Suprapubic skin (tissue), 4 donors: Measurements from ENCODE around the gene TMEM101. TPM values are rescaled to one million over a fixed set of nuclear protein-coding genes. Genes with fewer than 3 reads are reported as not detected.
A peak's percentile ranks its signal among the peaks of the same experiment; 100 is the strongest.
"Not testable (repeated sequence)": the region's sequence is repeated elsewhere in the genome, so short reads cannot be mapped to it uniquely, and the experiment has no call there.

Experiments used
- DNase-seq, 2 donors: peaks; one replicate each; pipeline ENCODE4 v3.0.0-alpha.2; 2019; ENCODE audit warnings: low spot score in 2 of 2
- H3K27ac ChIP-seq: fragments of 200-600 bp; sonication (generic); one replicate; pipeline ENCODE4 v1.5.1; 2019
- H3K27me3 ChIP-seq: fragments of 200-600 bp; sonication (generic); one replicate; pipeline ENCODE4 v1.5.1; 2019
- H3K36me3 ChIP-seq: fragments of 200-600 bp; sonication (generic); one replicate; pipeline ENCODE4 v1.5.1; 2019
- H3K4me1 ChIP-seq: fragments of 200-600 bp; sonication (generic); one replicate; pipeline ENCODE4 v1.5.1; 2019
- H3K4me3 ChIP-seq: fragments of 200-600 bp; sonication (generic); one replicate; pipeline ENCODE4 v1.5.1; 2019; ENCODE audit warnings: mild to moderate bottlenecking
- H3K9me3 ChIP-seq: fragments of 200-600 bp; sonication (generic); one replicate; pipeline ENCODE4 v1.5.1; 2019
- CTCF ChIP-seq, 2 donors: fragments of 200-600 bp in 1 of 2; fragments of 450-650 bp in 1 of 2; sonication (generic) in 1 of 2; IDR thresholded peaks; one replicate each; pipeline ENCODE4 v1.5.1; 2016 to 2019; ENCODE audit warnings: antibody characterized with exemption in 2 of 2, mild to moderate bottlenecking in 1 of 2, moderate library complexity in 1 of 2
- EP300 ChIP-seq: sonication (generic); formaldehyde crosslinking; IDR thresholded peaks from one replicate; pipeline ENCODE4 v1.6.1; 2017; ENCODE audit warnings: antibody characterized with exemption
- POLR2A ChIP-seq, 2 donors: fragments of 450-650 bp; IDR thresholded peaks; one replicate each; pipeline ENCODE4 v1.6.1; 2017; ENCODE audit warnings: antibody characterized with exemption in 2 of 2, mild to moderate bottlenecking in 2 of 2, moderate library complexity in 2 of 2
- POLR2AphosphoS5 ChIP-seq, 3 donors: sonication (generic); formaldehyde crosslinking; IDR thresholded peaks; one replicate each; pipeline ENCODE4 v1.6.1; 2017; ENCODE audit warnings: antibody characterized with exemption in 3 of 3
- WGBS: methylation state at CpG from one replicate; pipeline ENCODE4 v1.1.5; 2018; 5-methylcytosine and 5-hydroxymethylcytosine counted together
- total RNA-seq, 4 donors: library from RNA; depleted of rRNA; stranded (reverse); fragments of >200 nt; gene quantifications; one replicate each; pipeline ENCODE4 v1.1.0, GENCODE V29; 2016

Gene TMEM101
- total RNA-seq, 4 donors from 2014 or later = 20.7 to 48.5 (median 43.6) TPM

GRCh38 chr17:44023545-44024270 is 8.9 kb upstream of the TMEM101 start:
- Histone ChIP-seq H3K27ac (no peak overlapping the region), H3K4me3 (no peak overlapping the region), H3K9me3 (no peaks in the 10 kb centered on the region), H3K27me3 (no peaks in the 10 kb centered on the region), H3K36me3 (peaks cover 16% of the 10 kb centered on the region), H3K4me1 (no peaks in the 10 kb centered on the region)
- no peak for TF ChIP-seq CTCF (IDR thresholded peaks at IDR 0.05)
- no peak for TF ChIP-seq EP300
- TF ChIP-seq POLR2A (IDR thresholded peaks at IDR 0.05) = no peak
- no peak for TF ChIP-seq POLR2AphosphoS5 (IDR thresholded peaks at IDR 0.05)
- 90% methylated on average over 10 of the region's 22 CpGs for WGBS
- DNase-seq = no peak

- WGBS = 88% methylated on average over 2 of the region's 2 CpGs
- no peak overlapping the region for H3K4me3 ChIP-seq
Observed at GRCh38 chr17:44022246-44022645, 7.5 kb upstream of the TMEM101 start.

GRCh38 chr17:44021227-44021626 is 6.5 kb upstream of the TMEM101 start:
- H3K27ac ChIP-seq, DNase-seq, H3K9me3 ChIP-seq, H3K4me3 ChIP-seq, H3K27me3 ChIP-seq, H3K4me1 ChIP-seq: not testable (repeated sequence)
- WGBS = 94% methylated on average over 7 of the region's 7 CpGs
- H3K36me3 ChIP-seq = peaks cover 12% of the 10 kb centered on the region

More at GRCh38 chr17:44022246-44022645, 7.5 kb upstream of the TMEM101 start:
- Histone ChIP-seq H3K36me3 (peaks cover 12% of the 10 kb centered on the region), H3K27me3 (no peaks in the 10 kb centered on the region), H3K4me1 (no peaks in the 10 kb centered on the region), H3K27ac (no peak overlapping the region), H3K9me3 (no peaks in the 10 kb centered on the region)
- TF ChIP-seq EP300 (no peak), POLR2AphosphoS5 (IDR thresholded peaks at IDR 0.05) (no peak), CTCF (IDR thresholded peaks at IDR 0.05) (no peak), POLR2A (IDR thresholded peaks at IDR 0.05) (no peak)
- DNase-seq = no peak

GRCh38 chr17:44014133-44014436 is 678 bp downstream of the TMEM101 start:
- TF ChIP-seq CTCF (IDR thresholded peaks at IDR 0.05) (no peak), EP300 (no peak), POLR2A (IDR thresholded peaks at IDR 0.05) (no peak), POLR2AphosphoS5 (IDR thresholded peaks at IDR 0.05) (no peak)
- 10% methylated on average over 11 of the region's 12 CpGs for WGBS
- peak overlapping the region; percentile 84 for H3K4me3 ChIP-seq
- no peaks in the 10 kb centered on the region for H3K27me3 ChIP-seq
- no peak for DNase-seq
- H3K4me1 ChIP-seq = peaks cover 12% of the 10 kb centered on the region
- H3K27ac ChIP-seq = no peak overlapping the region
- no peaks in the 10 kb centered on the region for H3K9me3 ChIP-seq
- H3K36me3 ChIP-seq = peaks cover 10% of the 10 kb centered on the region

- Histone ChIP-seq H3K27ac (no peak overlapping the region), H3K9me3 (no peaks in the 10 kb centered on the region), H3K4me1 (peaks cover 18% of the 10 kb centered on the region), H3K27me3 (no peaks in the 10 kb centered on the region), H3K36me3 (peaks cover 10% of the 10 kb centered on the region), H3K4me3 (no peak overlapping the region)
- WGBS = 86% methylated on average over 14 of the region's 14 CpGs
- TF ChIP-seq CTCF (IDR thresholded peaks at IDR 0.05) (no peak), POLR2AphosphoS5 (IDR thresholded peaks at IDR 0.05) (no peak), POLR2A (IDR thresholded peaks at IDR 0.05) (no peak), EP300 (no peak)
- no peak for DNase-seq
Observed at GRCh38 chr17:44012874-44013273, 1.9 kb downstream of the TMEM101 start.

GRCh38 chr17:44012391-44012790 is 2.4 kb downstream of the TMEM101 start:
- no peak overlapping the region for H3K27ac ChIP-seq
- H3K9me3 ChIP-seq = no peaks in the 10 kb centered on the region
- H3K36me3 ChIP-seq = peaks cover 10% of the 10 kb centered on the region
- WGBS = 74% methylated on average over 3 of the region's 3 CpGs
- no peaks in the 10 kb centered on the region for H3K27me3 ChIP-seq
- no peak for DNase-seq
- TF ChIP-seq CTCF (IDR thresholded peaks at IDR 0.05) = no peak
- TF ChIP-seq EP300 = no peak
- TF ChIP-seq POLR2AphosphoS5 (IDR thresholded peaks at IDR 0.05) = no peak
- no peak for TF ChIP-seq POLR2A (IDR thresholded peaks at IDR 0.05)
- no peak overlapping the region for H3K4me3 ChIP-seq
- peaks cover 23% of the 10 kb centered on the region for H3K4me1 ChIP-seq
